Neural cell (in vitro differentiated cells): ENCODE data around the gene LRRN4CL.

Experiments used
- CTCF ChIP-seq: fragments of 450-650 bp; IDR thresholded peaks from 2 replicates; pipeline ENCODE4 v1.5.1; 2014; ENCODE audit warnings: antibody characterized with exemption, mild to moderate bottlenecking, moderate library complexity; ENCODE audit not compliant: poor library complexity, severe bottlenecking
- EP300 ChIP-seq: fragments of 450-650 bp; conservative IDR thresholded peaks from 2 replicates; pipeline ENCODE4 v1.6.1; 2014; ENCODE audit warnings: antibody characterized with exemption, mild to moderate bottlenecking, moderate library complexity; ENCODE audit not compliant: poor library complexity, severe bottlenecking
- EZH2 ChIP-seq: fragments of 200-600, 300-800 bp; shearing (Covaris generic), sonication (generic); IDR thresholded peaks from 2 replicates; pipeline ENCODE4 v1.6.1; 2014; ENCODE audit warnings: antibody characterized with exemption, low read length, borderline replicate concordance, mild to moderate bottlenecking; ENCODE audit not compliant: insufficient read depth, poor library complexity, severe bottlenecking
- MXI1 ChIP-seq: fragments of 450-650 bp; conservative IDR thresholded peaks from 2 replicates; pipeline ENCODE4 v1.6.1; 2014; ENCODE audit warnings: antibody characterized with exemption, mild to moderate bottlenecking; ENCODE audit not compliant: poor library complexity, severe bottlenecking
- POLR2AphosphoS5 ChIP-seq: IDR thresholded peaks from 2 replicates; pipeline ENCODE4 v1.6.1; 2012
- SMC3 ChIP-seq: fragments of 450-650 bp; conservative IDR thresholded peaks from 2 replicates; pipeline ENCODE4 v1.6.1; 2014; ENCODE audit warnings: antibody characterized with exemption, mild to moderate bottlenecking, moderate library complexity; ENCODE audit not compliant: poor library complexity
- TAF1 ChIP-seq: IDR thresholded peaks from 2 replicates; pipeline ENCODE4 v1.6.1; 2012; ENCODE audit warnings: low read depth

GRCh38 chr11:62648967-62649364, 40.4 kb downstream of the LRRN4CL start:
- TF ChIP-seq CTCF (no peak), EP300 (no peak), EZH2 (no peak), POLR2AphosphoS5 (no peak), MXI1 (no peak), SMC3 (no peak), TAF1 (no peak)
